Panc1 (cell line): ENCODE results near the gene RABEPK. TPM values are rescaled to one million over a fixed set of nuclear protein-coding genes. Genes with fewer than 3 reads are reported as not detected.

Experiments used
- ATAC-seq: fragments of 200-7000 bp; cut with Tn5 transposase; 2 replicates; pipeline ENCODE4 v1.9.1; 2020; ENCODE audit warnings: mild to moderate bottlenecking, moderate library complexity
- BruUV-seq: library from RNA; stranded (reverse); fragments of 400-500 nt; replicated peaks from 2 replicates; lab custom pipeline; 2021; lab: Mats Ljungman, UMichigan
- CTCF ChIA-PET: fragments of 300-600 bp; sonication (Branson Sonifier 250); formaldehyde crosslinking; loops from one replicate; lab custom pipeline; 2022; ENCODE audit warnings: antibody characterized with exemption; lab: Charles Lee
- POLR2A ChIA-PET: fragments of 300-600 bp; sonication (Branson Sonifier 250); formaldehyde crosslinking; loops from one replicate; lab custom pipeline; 2022; ENCODE audit warnings: antibody characterized with exemption; lab: Charles Lee
- DNase-seq: peaks from one replicate; pipeline ENCODE4 v3.0.0-alpha.2; 2010; ENCODE audit warnings: low read depth, low spot score
- H3K27ac ChIP-seq: 2 replicates; pipeline ENCODE4 v1.5.1; 2011; ENCODE audit warnings: mild to moderate bottlenecking, low read length, inconsistent platforms
- H3K27me3 ChIP-seq: fragments of 200-500 bp; sonication (Bioruptor generic); 2 replicates; pipeline ENCODE4 v1.6.0; 2014; ENCODE audit warnings: low read length, inconsistent platforms; ENCODE audit not compliant: control insufficient read depth, insufficient read depth
- H3K36me3 ChIP-seq: fragments of 200-500 bp; sonication (Bioruptor generic); 2 replicates; pipeline ENCODE4 v1.5.1; 2014; ENCODE audit warnings: inconsistent platforms, mild to moderate bottlenecking, low read length, moderate library complexity; ENCODE audit not compliant: control insufficient read depth, insufficient read depth
- H3K4me1 ChIP-seq: 2 replicates; pipeline ENCODE4 v1.5.1; 2011; ENCODE audit warnings: inconsistent platforms, mild to moderate bottlenecking, low read length, moderate library complexity; ENCODE audit not compliant: control insufficient read depth, insufficient read depth
- H3K4me3 ChIP-seq, 2 experiments: 2 replicates each; pipeline ENCODE4 v1.5.1; 2011 to 2012; ENCODE audit warnings: low read depth in 2 of 2, low read length in 2 of 2, mild to moderate bottlenecking in 2 of 2, inconsistent platforms in 1 of 2, moderate library complexity in 1 of 2
- H3K9me3 ChIP-seq: fragments of 200-500 bp; sonication (Bioruptor generic); 2 replicates; pipeline ENCODE4 v1.5.1; 2014; ENCODE audit warnings: low read depth, mild to moderate bottlenecking, inconsistent platforms, low read length, moderate library complexity; ENCODE audit not compliant: control insufficient read depth, insufficient read depth
- POLR2AphosphoS5 ChIP-seq: IDR thresholded peaks from 2 replicates; pipeline ENCODE4 v1.6.1; 2012; ENCODE audit warnings: mild to moderate bottlenecking, low read depth, low read length, moderate library complexity
- SIN3A ChIP-seq: IDR thresholded peaks from 2 replicates; pipeline ENCODE4 v1.6.1; 2012; ENCODE audit warnings: low read depth, mild to moderate bottlenecking, low read length, moderate library complexity, borderline replicate concordance; ENCODE audit not compliant: insufficient read depth
- TCF7L2 ChIP-seq: IDR thresholded peaks from 2 replicates; pipeline ENCODE4 v1.6.1; 2011; ENCODE audit warnings: mild to moderate bottlenecking, low read depth, low read length, inconsistent platforms
- in situ Hi-C: cut with HindIII; loops from 2 replicates; pipeline ENCODE4 v1.10.0; 2016; ENCODE audit warnings: low sequenced_read_pairs, low pct_unique_long_range_greater_than_20kb
- intact Hi-C: fragments of 100-400 bp; cut with micrococcal nuclease; formaldehyde crosslinking; loops from one replicate; pipeline ENCODE4 v1.10.0; 2022; ENCODE audit not compliant: unreplicated experiment
- total RNA-seq: library from RNA; stranded (reverse); gene quantifications from one replicate; pipeline ENCODE4 v1.2.1, GENCODE V29; 2021; ENCODE audit not compliant: unreplicated experiment
- TF ChIP-seq, protein P1 (sequence below): fragments of 450-650 bp; IDR thresholded peaks from 2 replicates; pipeline ENCODE4 v1.5.1; 2017; ENCODE audit warnings: mild to moderate bottlenecking
- TF ChIP-seq, protein P2 (sequence below), 2 experiments: IDR thresholded peaks; 2 replicates each; pipeline ENCODE4 v1.6.1; 2011 to 2012; ENCODE audit warnings: low read depth in 2 of 2, control low read depth in 1 of 2, low read length in 1 of 2, mild to moderate bottlenecking in 1 of 2, moderate library complexity in 1 of 2; ENCODE audit not compliant: insufficient read depth in 1 of 2

RABEPK gene
- total RNA-seq, 1 experiment from 2014 or later: 33.9 TPM

DNA sequence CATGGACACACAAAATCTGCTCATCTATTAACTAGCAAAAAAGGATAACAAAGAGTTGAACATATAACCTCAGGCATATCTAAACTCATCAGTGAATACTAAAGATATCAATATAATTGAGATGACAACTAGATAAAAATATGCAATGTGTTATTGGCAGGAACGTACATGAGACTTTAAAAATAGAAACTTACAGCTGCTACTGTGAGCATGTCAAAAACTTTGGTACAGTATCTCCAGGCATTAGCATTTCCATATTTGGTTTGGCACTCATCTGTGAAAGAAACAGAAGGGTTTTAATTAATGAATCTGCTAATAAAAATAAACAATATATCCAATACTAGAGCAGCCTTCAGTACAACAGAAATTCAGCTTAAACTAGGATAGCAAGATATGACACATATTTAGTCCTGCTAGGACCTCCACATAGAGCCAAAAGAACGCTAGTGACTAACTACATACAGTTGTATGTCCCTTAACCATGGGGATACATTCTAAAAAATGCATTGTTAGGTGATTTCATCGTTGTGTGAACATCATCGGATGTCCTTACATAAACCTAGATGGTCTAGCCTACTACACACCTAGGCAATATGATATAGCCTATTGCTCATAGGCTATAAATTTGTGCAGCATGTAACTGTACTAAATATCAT, 46.5 kb upstream of the RABEPK start:
- Histone ChIP-seq H3K4me3 (no peak overlapping the region), H3K27ac (no peak overlapping the region), H3K27me3 (no peaks in the 10 kb centered on the region), H3K36me3 (peaks cover 6% of the 10 kb centered on the region), H3K4me1 (no peaks in the 10 kb centered on the region), H3K9me3 (no peaks in the 10 kb centered on the region)
- ATAC-seq: no peak
- intact Hi-C loops: no loop called here
- ChIA-PET CTCF (interaction anchor here (0.5 kb wide), 1 partner anchor 1706 kb away, joined by 7 read pairs; no protein-coding TSS in a partner anchor), POLR2A (no interaction called here)
- TF ChIP-seq POLR2AphosphoS5 (no peak), SIN3A (no peak), TCF7L2 (no peak)
- TF ChIP-seq, protein P1, sequence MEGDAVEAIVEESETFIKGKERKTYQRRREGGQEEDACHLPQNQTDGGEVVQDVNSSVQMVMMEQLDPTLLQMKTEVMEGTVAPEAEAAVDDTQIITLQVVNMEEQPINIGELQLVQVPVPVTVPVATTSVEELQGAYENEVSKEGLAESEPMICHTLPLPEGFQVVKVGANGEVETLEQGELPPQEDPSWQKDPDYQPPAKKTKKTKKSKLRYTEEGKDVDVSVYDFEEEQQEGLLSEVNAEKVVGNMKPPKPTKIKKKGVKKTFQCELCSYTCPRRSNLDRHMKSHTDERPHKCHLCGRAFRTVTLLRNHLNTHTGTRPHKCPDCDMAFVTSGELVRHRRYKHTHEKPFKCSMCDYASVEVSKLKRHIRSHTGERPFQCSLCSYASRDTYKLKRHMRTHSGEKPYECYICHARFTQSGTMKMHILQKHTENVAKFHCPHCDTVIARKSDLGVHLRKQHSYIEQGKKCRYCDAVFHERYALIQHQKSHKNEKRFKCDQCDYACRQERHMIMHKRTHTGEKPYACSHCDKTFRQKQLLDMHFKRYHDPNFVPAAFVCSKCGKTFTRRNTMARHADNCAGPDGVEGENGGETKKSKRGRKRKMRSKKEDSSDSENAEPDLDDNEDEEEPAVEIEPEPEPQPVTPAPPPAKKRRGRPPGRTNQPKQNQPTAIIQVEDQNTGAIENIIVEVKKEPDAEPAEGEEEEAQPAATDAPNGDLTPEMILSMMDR: no peak
- TF ChIP-seq, protein P2, sequence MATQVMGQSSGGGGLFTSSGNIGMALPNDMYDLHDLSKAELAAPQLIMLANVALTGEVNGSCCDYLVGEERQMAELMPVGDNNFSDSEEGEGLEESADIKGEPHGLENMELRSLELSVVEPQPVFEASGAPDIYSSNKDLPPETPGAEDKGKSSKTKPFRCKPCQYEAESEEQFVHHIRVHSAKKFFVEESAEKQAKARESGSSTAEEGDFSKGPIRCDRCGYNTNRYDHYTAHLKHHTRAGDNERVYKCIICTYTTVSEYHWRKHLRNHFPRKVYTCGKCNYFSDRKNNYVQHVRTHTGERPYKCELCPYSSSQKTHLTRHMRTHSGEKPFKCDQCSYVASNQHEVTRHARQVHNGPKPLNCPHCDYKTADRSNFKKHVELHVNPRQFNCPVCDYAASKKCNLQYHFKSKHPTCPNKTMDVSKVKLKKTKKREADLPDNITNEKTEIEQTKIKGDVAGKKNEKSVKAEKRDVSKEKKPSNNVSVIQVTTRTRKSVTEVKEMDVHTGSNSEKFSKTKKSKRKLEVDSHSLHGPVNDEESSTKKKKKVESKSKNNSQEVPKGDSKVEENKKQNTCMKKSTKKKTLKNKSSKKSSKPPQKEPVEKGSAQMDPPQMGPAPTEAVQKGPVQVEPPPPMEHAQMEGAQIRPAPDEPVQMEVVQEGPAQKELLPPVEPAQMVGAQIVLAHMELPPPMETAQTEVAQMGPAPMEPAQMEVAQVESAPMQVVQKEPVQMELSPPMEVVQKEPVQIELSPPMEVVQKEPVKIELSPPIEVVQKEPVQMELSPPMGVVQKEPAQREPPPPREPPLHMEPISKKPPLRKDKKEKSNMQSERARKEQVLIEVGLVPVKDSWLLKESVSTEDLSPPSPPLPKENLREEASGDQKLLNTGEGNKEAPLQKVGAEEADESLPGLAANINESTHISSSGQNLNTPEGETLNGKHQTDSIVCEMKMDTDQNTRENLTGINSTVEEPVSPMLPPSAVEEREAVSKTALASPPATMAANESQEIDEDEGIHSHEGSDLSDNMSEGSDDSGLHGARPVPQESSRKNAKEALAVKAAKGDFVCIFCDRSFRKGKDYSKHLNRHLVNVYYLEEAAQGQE (IDR thresholded peaks at IDR 0.05; ENCODE audit: insufficient read depth in 1 of 2, low read depth in 2 of 2, low read length in 1 of 2): no peak
- no peak for DNase-seq
- in situ Hi-C loops: no loop called here
- BruUV-seq: no TSS peak

DNA sequence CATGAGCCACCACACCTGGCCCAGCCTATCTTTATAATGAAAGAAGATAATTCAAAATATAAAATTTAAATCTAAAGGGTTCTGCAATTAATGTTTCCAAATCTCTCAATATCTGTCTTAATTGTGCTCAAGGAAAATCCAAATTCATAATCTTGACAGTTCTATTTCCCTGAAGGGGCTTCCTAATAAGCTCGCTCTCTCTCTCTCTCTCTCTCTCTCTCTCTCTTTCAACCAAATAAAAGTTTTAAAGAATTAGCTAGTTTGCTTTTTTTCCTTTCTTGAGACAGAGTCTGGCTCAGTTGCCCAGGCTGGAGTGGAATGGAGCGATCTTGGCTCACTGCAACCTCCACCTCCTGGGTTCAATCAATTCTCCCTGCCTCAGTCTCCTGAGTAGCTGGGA, 43.8 kb upstream of the RABEPK start:
- TF ChIP-seq SIN3A: no peak
- TF ChIP-seq, protein P2 (IDR thresholded peaks at IDR 0.05; ENCODE audit: insufficient read depth in 1 of 2, low read depth in 2 of 2, low read length in 1 of 2): no peak
- TF ChIP-seq TCF7L2: no peak
- TF ChIP-seq, protein P1: no peak
- TF ChIP-seq POLR2AphosphoS5: no peak

More for the DNA sequence above, 43.8 kb upstream of the RABEPK start:
- H3K9me3 ChIP-seq: no peaks in the 10 kb centered on the region
- no peaks in the 10 kb centered on the region for H3K4me1 ChIP-seq
- POLR2A ChIA-PET: no interaction called here
- H3K4me3 ChIP-seq: no peak overlapping the region
- no peak overlapping the region for H3K27ac ChIP-seq
- intact Hi-C loops: no loop called here
- no peaks in the 10 kb centered on the region; the same call in none of the 2 replicates for H3K36me3 ChIP-seq
- H3K27me3 ChIP-seq: no peaks in the 10 kb centered on the region
- DNase-seq (no peak), ATAC-seq (no peak)
- BruUV-seq: no TSS peak
- CTCF ChIA-PET: no interaction called here
- in situ Hi-C loops: no loop called here
